Stimulated activated CD4-positive, alpha-beta T cell treated with anti-CD3 and anti-CD28 coated beads, Interleukin-4, amount 100 ng/mL, for 4 hours (primary cell): ENCODE results near the gene PDE6A.

ENCODE experiments used
- DNase-seq, 2 experiments: peaks; one replicate each; pipeline ENCODE4 v3.0.0-alpha.2; 2020

PDE6A gene

DNA sequence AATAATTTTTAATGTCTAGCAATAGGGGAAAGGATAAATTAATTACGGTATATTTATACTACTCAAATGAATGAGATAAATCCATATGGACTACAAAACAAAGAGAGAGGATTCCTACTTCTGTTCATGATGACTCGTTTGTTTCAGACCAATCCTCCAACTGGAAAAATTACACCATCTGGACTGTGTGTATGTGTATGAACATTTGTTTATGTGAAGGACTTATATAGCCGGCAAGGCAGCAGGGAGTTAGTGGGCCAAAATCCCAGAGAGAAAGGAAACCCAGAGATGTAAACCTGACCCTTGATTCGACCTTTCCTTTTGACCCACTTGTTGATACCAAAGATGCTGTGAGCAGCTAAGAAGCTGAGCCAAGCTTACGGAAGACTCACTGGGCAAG lies 20.1 kb downstream of the PDE6A start:
- no peak for DNase-seq

- DNase-seq = no peak
These were observed 21.6 kb downstream of the PDE6A start for GRCh38 chr5:149922950-149923349.

DNA sequence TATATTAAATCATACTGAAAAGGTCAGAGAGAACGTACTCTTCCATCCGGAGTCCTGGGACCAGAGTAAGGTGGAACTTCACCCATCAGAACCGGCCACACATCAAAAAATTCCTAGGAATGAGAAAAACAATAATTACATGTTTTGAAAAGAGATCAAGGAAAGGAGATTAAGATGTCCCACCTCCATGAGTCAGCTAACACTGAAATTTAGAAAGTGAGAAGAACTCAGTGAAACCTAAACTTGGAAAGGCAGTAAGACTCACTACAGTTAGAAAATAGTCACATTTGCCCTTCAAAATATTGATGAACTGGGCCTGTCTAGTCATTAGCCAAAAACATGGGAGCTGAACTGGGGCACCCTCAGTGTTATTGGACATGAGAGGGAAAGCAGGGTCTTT lies 23.0 kb downstream of the PDE6A start:
- DNase-seq = no peak

GRCh38 chr5:149917073-149917676 lies 27.4 kb downstream of the PDE6A start:
- no peak for DNase-seq

- DNase-seq = no peak
These were observed 28.1 kb downstream of the PDE6A start for GRCh38 chr5:149916334-149917072.

GRCh38 chr5:149915392-149916260 lies 29.0 kb downstream of the PDE6A start:
- no peak for DNase-seq

DNA sequence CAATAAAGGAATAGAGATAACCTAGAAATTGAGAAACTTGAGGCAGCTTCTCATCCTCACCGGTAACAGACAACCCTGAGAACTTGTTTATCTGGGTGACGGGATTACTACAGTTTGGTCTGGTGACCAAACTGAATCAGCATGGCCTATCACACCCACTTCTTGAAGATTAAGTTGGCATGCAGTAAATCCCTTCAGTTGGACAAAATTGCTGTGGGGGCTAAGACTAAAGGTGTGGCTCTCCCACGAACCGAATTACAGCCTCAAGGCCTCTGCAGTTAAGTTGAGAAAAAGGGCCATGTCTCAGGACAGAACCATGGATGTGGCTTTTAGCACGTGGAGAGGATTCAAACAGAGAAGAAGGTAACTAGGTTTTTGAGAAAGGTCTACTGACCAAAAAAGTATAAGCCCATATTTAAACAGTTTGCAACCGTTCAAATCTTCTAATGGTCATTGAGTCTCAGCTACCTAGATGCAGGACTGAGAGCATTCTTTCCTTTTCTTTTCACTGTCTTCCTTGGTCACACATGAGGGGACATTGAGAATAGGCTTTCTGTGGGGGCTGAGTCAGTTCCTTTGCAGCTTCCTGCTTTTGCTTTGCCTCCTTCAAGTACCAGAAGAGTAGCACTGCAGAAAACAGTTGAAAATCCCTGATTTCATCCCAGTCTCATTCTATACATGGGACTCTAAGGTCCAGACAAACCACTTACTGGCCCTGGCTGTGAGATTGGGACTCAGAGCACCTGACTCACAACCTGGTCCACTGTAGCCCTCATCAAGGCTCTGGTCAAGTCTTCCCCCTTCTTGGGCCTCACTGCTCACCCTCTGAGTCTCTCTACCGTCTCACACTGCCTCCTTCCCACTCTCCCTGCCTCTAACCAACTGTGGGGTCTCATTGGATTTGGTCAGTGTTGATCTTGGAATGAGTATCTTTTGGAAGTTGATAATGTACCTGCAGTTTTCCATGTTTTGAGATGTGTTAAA lies 30.9 kb downstream of the PDE6A start:
- no peak for DNase-seq

GRCh38 chr5:149912226-149912871 lies 32.2 kb downstream of the PDE6A start:
- DNase-seq = no peak

- no peak for DNase-seq
These were observed 33.6 kb downstream of the PDE6A start for GRCh38 chr5:149911031-149911430.

GRCh38 chr5:149907828-149908227 lies 36.8 kb downstream of the PDE6A start:
- no peak for DNase-seq

DNA sequence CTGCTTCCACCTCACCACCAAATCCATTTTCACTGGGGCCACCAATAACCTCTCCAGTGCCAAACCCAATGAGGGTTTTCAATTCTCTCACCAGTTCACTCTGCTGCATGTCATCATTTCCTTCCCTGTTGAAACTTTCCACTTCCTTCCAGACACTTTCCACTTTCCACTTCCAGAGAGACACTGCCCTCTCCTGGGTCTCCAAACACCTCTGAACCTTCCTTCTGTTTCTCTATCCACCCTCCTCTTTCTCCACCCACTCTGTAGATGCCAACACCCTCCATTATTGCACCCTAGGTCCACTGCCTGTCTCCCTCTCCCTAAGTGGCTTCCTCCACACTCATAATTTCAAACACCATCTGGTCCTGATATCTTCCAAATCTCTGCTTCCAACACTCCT lies 39.6 kb downstream of the PDE6A start:
- DNase-seq = no peak

DNA sequence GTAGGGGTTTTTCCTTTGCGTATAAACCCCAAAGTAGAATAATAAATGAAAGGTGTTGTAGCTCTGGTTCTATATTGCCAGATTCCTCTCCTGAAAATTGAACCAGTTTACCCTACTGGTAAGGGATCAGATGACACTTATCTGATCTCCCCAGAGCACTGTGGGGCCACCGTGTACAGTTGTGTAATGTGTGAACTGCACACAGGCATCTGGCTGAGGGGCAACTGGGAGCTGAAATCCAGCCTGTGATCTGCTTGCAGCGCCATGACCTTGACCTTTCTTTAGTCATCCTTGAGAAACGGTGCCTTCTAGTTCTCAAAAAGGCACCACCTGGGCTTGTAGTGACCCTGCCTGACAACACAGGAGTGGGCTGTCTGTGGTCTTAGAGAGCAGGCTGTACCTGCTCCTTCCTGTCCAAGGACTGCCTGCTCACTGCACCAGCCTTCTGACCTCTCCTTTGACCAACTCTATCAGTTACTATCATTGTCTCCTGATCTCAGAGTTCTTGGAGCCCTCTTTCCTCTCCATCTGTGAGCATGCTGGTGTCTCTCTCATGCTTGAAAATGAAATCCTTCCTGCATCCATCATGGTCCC lies 40.2 kb downstream of the PDE6A start:
- DNase-seq = no peak

DNA sequence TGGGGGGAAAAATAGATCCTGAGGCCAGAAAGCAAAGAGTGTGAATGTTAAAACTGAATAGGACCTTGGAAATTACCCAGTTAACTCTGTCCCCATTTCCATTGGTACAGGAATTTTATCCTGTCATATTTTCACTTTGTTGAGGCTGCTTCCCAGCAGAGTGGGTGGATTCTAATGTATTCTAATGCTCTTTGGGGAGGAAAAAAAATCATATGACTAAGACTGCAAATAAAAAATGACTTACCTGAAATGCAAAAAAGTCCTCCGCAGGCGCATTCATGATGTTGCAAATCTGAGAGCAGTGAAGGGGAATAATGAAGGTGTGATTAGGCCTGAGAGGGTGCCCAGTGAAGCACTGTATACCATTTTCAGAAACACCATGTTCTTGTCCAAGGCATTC lies 41.2 kb downstream of the PDE6A start:
- no peak for DNase-seq

DNA sequence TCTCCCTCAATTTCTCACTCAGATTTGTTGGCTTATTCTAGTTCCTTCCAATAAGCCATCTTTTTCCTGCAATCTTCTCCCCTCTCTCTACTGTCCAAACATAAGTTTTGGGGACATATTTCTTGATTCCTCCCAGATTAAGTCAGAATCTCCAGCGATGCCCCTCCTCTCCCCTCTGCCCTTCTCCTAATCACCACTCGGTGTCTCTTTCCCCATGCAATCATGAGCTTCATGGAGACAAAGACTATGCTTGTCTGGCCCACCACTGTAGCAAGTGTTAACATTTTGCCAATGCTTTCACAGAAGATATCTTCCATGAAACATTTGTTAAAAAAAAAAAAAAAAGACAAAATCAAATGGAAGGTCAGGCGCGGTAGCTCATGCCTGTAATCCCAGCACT lies 42.4 kb downstream of the PDE6A start:
- no peak for DNase-seq

DNA sequence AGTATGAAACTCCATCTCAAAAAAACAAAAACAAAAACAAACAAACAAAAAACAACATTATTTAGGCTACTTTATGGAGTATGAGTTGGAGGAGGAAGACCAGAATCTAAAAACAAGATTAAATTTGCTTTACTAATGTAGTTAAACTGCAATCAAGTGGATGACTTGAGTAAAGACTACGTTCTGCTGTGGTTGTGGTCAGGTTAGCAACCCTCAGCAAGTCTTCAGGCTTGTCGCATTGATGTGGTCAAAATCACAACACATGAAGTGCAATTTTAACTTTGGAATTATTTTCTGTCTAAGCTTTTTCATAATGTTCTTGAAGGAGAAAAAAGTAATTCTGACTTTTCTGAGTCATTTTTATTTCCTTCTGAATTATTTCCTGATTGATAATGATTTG lies 43.1 kb downstream of the PDE6A start:
- DNase-seq = no peak

GRCh38 chr5:149900390-149900789 lies 44.2 kb downstream of the PDE6A start:
- DNase-seq = no peak

- DNase-seq = no peak
These were observed 45.8 kb downstream of the PDE6A start for GRCh38 chr5:149898811-149899210.

- DNase-seq = no peak
These were observed 48.9 kb downstream of the PDE6A start for GRCh38 chr5:149895416-149896345.

DNA sequence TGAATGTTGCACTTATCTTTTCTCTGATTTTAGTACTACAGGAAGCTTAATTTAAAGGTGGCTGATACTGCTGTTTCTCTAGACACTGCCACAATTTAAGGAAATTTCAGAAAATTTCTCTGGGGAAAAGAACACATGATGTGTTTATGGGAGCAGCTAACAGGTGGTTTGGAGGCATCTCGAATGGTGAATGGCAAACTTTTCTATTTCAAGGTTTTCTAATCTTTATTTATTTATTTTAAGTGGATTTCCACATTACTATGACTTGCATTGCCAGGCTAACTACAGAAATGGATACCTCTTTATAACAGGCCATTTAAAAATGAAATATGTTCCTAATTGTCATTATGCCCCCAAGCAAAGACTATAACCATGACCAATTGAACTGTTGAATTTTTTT lies 50.4 kb downstream of the PDE6A start:
- DNase-seq = no peak

GRCh38 chr5:149893403-149893931 lies 51.1 kb downstream of the PDE6A start:
- no peak for DNase-seq
